ENCODE results near the gene CHMP2B. TPM values are rescaled to one million over a fixed set of nuclear protein-coding genes. Genes with fewer than 3 reads are reported as not detected.

The CHMP2B gene
- total and polyA plus RNA-seq, 9 of the 15 experiments (the other 6 are each of a cell fraction or from before 2014, with no cell fraction given): 7.4 to 17.7 (median 10.6) TPM

GRCh38 chr3:87207460-87207859, 19.6 kb upstream of the CHMP2B start:
- WGBS (ENCODE audit: insufficient coverage, low coverage, missing lambda C conversion rate): 0% methylated on average over 1 of the region's 1 CpG
- no peaks in the 10 kb centered on the region for H3K9me3 ChIP-seq (replicated peaks; ENCODE audit: control insufficient read depth, insufficient read depth, low read depth, low read length)
- H3K4me2 ChIP-seq (ENCODE audit: insufficient read depth, low read length): no peak overlapping the region
- no peak overlapping the region for H3K27ac ChIP-seq (ENCODE audit: extremely low read depth, low read depth, low read length)
- TF ChIP-seq ETV1 (tag; conservative IDR thresholded peaks at IDR 0.05; ENCODE audit: low read depth): no peak
- TF ChIP-seq NR2C2 (CRISPR knock-in tag; IDR thresholded peaks at IDR 0.05): no peak
- no peak for TF ChIP-seq NR2C2 (tag; IDR thresholded peaks at IDR 0.05)
- no peak for TF ChIP-seq KLF10 (CRISPR knock-in tag; IDR thresholded peaks at IDR 0.05)
- H3K79me2 ChIP-seq (ENCODE audit: control insufficient read depth, insufficient read depth, low read length): no peaks in the 10 kb centered on the region
- H3K36me3 ChIP-seq (ENCODE audit: control insufficient read depth, insufficient read depth, low read length): no peaks in the 10 kb centered on the region
- no peak overlapping the region for H2AFZ ChIP-seq (ENCODE audit: low read depth, low read length)
- H3K27me3 ChIP-seq (ENCODE audit: control insufficient read depth in 2 of 2, insufficient read depth in 2 of 2, low read length in 2 of 2): no peaks in the 10 kb centered on the region
- H3K9me1 ChIP-seq (ENCODE audit: control insufficient read depth, insufficient read depth, low read length): no peaks in the 10 kb centered on the region
- no peaks in the 10 kb centered on the region; a peak in 1 of 5 replicates for H3K4me1 ChIP-seq (replicated peaks in 1 of 2; ENCODE audit: control insufficient read depth in 2 of 2, insufficient read depth in 2 of 2, low read length in 2 of 2)
- ChIA-PET CTCF (ENCODE audit: low intra/inter-chr PET ratio) (no interaction called here), POLR2A (no interaction called here)
- no TSS peak for BruUV-seq (replicated peaks)
- FAIRE-seq: no peak
- intact Hi-C loops (cut with micrococcal nuclease): no loop called here
- no peak overlapping the region for H3K9ac ChIP-seq (ENCODE audit: insufficient read depth in 1 of 2, low read depth in 2 of 2, low read length in 2 of 2)
- ATAC-seq: no peak
- in situ Hi-C loops (cut with MboI): no loop called here
- no peaks in the 10 kb centered on the region for H4K20me1 ChIP-seq (replicated peaks; ENCODE audit: control insufficient read depth, insufficient read depth, low read length)
- H3K4me3 ChIP-seq: no peak overlapping the region
- DNase-seq (ENCODE audit: extremely low read depth in 1 of 4, low spot score in 3 of 4): no peak

DNA sequence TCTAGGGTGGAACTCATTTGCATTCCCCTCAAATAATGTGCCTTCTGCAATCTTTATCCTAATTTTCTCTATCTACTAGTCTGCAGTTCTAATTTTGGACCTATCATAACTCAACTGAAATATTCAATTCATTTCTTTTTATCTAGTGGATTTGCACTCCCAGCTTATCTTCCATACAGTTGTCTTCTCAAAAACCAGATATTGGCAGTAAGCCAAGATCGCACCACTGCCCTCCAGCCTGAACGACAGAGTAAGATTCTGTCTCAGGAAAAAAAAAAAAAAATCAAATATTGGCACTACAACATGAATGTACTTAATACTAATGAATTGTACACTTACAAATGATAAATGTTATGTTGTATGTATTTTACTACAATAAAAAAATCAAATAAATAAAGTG, 18.0 kb upstream of the CHMP2B start:
- FAIRE-seq: no peak
- no peak overlapping the region for H3K9ac ChIP-seq (ENCODE audit: insufficient read depth in 1 of 2, low read depth in 2 of 2, low read length in 2 of 2)

More for the DNA sequence above, 18.0 kb upstream of the CHMP2B start:
- H3K9me3 ChIP-seq (replicated peaks; ENCODE audit: control insufficient read depth, insufficient read depth, low read depth, low read length): no peaks in the 10 kb centered on the region
- no peaks in the 10 kb centered on the region for H3K79me2 ChIP-seq (ENCODE audit: control insufficient read depth, insufficient read depth, low read length)
- BruUV-seq (replicated peaks): no TSS peak
- DNase-seq (ENCODE audit: extremely low read depth in 1 of 4, low spot score in 3 of 4) (peak in 1 of 4 experiments; percentile 38), ATAC-seq (no peak)
- no peak overlapping the region for H3K27ac ChIP-seq (ENCODE audit: extremely low read depth, low read depth, low read length)
- H3K4me1 ChIP-seq (replicated peaks in 1 of 2; ENCODE audit: control insufficient read depth in 2 of 2, insufficient read depth in 2 of 2, low read length in 2 of 2): no peaks in the 10 kb centered on the region; a peak in 1 of 5 replicates
- H3K27me3 ChIP-seq (ENCODE audit: control insufficient read depth in 2 of 2, insufficient read depth in 2 of 2, low read length in 2 of 2): no peaks in the 10 kb centered on the region
- in situ Hi-C loops (cut with MboI) (no loop called here), intact Hi-C loops (cut with micrococcal nuclease) (no loop called here)
- TF ChIP-seq SFPQ (IDR thresholded peaks at IDR 0.05; ENCODE audit: low read depth, low read length): no peak
- TF ChIP-seq NFIX (CRISPR knock-in tag; IDR thresholded peaks at IDR 0.05; ENCODE audit: low read depth): peak; percentile 68
- TF ChIP-seq CBFA2T3 (IDR thresholded peaks at IDR 0.05): peak; percentile 41
- TF ChIP-seq NFIC (IDR thresholded peaks at IDR 0.05): peak; percentile 96
- 0 out of 2 replicates have a peak, but pooled peaks have one; percentile 11 for TF ChIP-seq CBFA2T2 (conservative IDR thresholded peaks at IDR 0.05)
- WGBS (ENCODE audit: insufficient coverage, low coverage, missing lambda C conversion rate): 0% methylated on average over 2 of the region's 2 CpGs
- no peak overlapping the region for H3K4me2 ChIP-seq (ENCODE audit: insufficient read depth, low read length)
- no peak overlapping the region for H3K4me3 ChIP-seq
- no peak overlapping the region for H2AFZ ChIP-seq (ENCODE audit: low read depth, low read length)
- no peaks in the 10 kb centered on the region for H3K36me3 ChIP-seq (ENCODE audit: control insufficient read depth, insufficient read depth, low read length)
- ChIA-PET POLR2A (no interaction called here), CTCF (ENCODE audit: low intra/inter-chr PET ratio) (no interaction called here)
- H4K20me1 ChIP-seq (replicated peaks; ENCODE audit: control insufficient read depth, insufficient read depth, low read length): no peaks in the 10 kb centered on the region
- no peaks in the 10 kb centered on the region for H3K9me1 ChIP-seq (ENCODE audit: control insufficient read depth, insufficient read depth, low read length)

Measured in K562 (cell line).